HG02938 (cell line): ENCODE measurements around the gene AKT2.
A peak's percentile ranks its signal among the peaks of the same experiment; 100 is the strongest.

Source experiments
- ATAC-seq: cut with Tn5 transposase; IDR thresholded peaks from one replicate; pipeline ENCODE4 v1.9.1; 2021; ENCODE audit warnings: mild to moderate bottlenecking, moderate library complexity; ENCODE audit not compliant: unreplicated experiment

The AKT2 gene

GRCh38 chr19:40302224-40303011, 17.3 kb upstream of the AKT2 start:
- ATAC-seq, result no peak

GRCh38 chr19:40300668-40301067, 15.5 kb upstream of the AKT2 start:
- ATAC-seq, result no peak

- ATAC-seq, result no peak
These were observed 12.9 kb upstream of the AKT2 start for GRCh38 chr19:40298026-40298425.

GRCh38 chr19:40294560-40294959, 9.4 kb upstream of the AKT2 start:
- no peak for ATAC-seq

GRCh38 chr19:40286971-40287421, 1.9 kb upstream of the AKT2 start:
- ATAC-seq, result no peak

- no peak for ATAC-seq
These were observed 1.3 kb upstream of the AKT2 start for GRCh38 chr19:40286235-40286970.

GRCh38 chr19:40285353-40286234, 449 bp upstream of the AKT2 start:
- ATAC-seq, result peak; percentile 76

GRCh38 chr19:40284251-40284500, 969 bp downstream of the AKT2 start:
- no peak for ATAC-seq

GRCh38 chr19:40283414-40284250, 1.5 kb downstream of the AKT2 start:
- no peak for ATAC-seq

- no peak for ATAC-seq
These were observed 2.2 kb downstream of the AKT2 start for GRCh38 chr19:40282920-40283319.

GRCh38 chr19:40282209-40282580, 3.0 kb downstream of the AKT2 start:
- ATAC-seq, result no peak

GRCh38 chr19:40281381-40282208, 3.5 kb downstream of the AKT2 start:
- ATAC-seq, result no peak

- ATAC-seq, result no peak
These were observed 4.4 kb downstream of the AKT2 start for GRCh38 chr19:40280608-40281221.

- no peak for ATAC-seq
These were observed 5.2 kb downstream of the AKT2 start for GRCh38 chr19:40279761-40280607.

GRCh38 chr19:40279120-40279551, 6.0 kb downstream of the AKT2 start:
- no peak for ATAC-seq

- ATAC-seq, result no peak
These were observed 6.6 kb downstream of the AKT2 start for GRCh38 chr19:40278361-40279035.

GRCh38 chr19:40277356-40278059, 7.6 kb downstream of the AKT2 start:
- ATAC-seq, result no peak
